Heart left ventricle (tissue), 13 donors: Measurements from ENCODE around the gene TGFBR3L.

Source experiments
- POLR2A ChIP-seq, 2 donors: fragments of 450-650 bp; IDR thresholded peaks; one replicate each; pipeline ENCODE4 v1.6.1; 2017; ENCODE audit warnings: antibody characterized with exemption in 2 of 2, mild to moderate bottlenecking in 2 of 2, moderate library complexity in 2 of 2
- TF ChIP-seq, protein P1 (sequence below), 12 donors: fragments of 200-600 bp; sonication (generic) in 4 of 12; IDR thresholded peaks; one replicate each; pipeline versions ENCODE4 v1.5.0 to v1.8.0; 2018 to 2022; ENCODE audit warnings: antibody characterized with exemption in 12 of 12, mild to moderate bottlenecking in 5 of 12
- donor health status: ischemic (EF 13 %, LVEDD 7.1; RV severe dilation, severe dysfunction).
- donor health status: DM: no; HTN: yes; CAD: no.
- donor health status: DM: no; HTN: no; CAD: no.
- donor health status: ischemic (EF 25% LVEDD 6.9; RV normal size, moderate dysfunction).
- donor health status: ischemic (EF 25% LVEDD 5.7; RV mildly dilated, moderate dysfunction).
- donor health status: ischemic (EF 35%, LVEDD 5.7; RV mildly dilated, moderate dysfunction).
- donor health status: nonischemic (EF 11% LVEDD 7.7; RV severe dilation, severe dysfunction).
- donor health status: DM: yes; HTN: yes; CAD: no.
- donor health status: PGD.
- donor health status: ischemic (EF 29% LVEDD 5.4; RV normal size, mild dysfunction).
- donor health status: nonischemic (EF 23%, LVEDD 6.1; RV moderate dilation, normal function).

DNA sequence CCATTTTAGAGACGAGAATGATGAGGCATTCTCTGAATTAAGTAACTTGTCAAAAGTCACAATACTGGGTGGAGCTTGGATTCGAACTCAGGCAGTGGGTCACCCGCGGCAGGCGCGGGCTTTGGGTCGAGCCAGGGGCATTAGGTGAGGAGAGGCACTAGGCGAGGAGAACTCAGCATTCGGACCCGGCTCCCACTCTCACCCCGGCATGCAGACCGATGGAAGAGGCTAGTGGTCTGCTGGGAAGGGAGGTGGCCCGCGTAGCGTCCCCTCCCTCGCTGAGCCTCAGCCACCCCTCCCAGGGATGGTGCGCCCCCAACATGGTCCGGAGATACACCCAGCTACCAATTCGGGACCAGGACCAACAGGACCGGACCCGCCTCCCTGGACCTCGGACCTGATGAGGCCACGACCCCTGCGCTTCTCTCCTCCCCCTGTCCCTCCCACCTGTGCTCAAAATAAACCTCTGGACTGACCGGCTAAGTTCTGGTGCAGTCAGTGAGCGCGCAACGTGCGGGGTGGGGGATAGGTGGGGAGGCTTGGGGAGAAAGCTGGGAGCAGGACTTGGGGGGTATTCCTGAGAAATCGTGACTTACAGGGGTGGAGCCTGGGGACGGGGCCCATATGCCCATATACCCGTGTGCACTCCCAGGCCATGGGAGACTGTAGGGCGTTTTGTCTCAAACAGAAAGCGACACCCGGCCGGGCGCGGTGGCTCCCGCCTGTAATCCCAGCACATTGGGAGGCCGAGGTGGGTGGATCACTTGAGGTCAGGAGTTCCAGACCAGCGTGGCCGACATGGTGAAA is 4.2 kb downstream of the TGFBR3L start:
- TF ChIP-seq, protein P1, sequence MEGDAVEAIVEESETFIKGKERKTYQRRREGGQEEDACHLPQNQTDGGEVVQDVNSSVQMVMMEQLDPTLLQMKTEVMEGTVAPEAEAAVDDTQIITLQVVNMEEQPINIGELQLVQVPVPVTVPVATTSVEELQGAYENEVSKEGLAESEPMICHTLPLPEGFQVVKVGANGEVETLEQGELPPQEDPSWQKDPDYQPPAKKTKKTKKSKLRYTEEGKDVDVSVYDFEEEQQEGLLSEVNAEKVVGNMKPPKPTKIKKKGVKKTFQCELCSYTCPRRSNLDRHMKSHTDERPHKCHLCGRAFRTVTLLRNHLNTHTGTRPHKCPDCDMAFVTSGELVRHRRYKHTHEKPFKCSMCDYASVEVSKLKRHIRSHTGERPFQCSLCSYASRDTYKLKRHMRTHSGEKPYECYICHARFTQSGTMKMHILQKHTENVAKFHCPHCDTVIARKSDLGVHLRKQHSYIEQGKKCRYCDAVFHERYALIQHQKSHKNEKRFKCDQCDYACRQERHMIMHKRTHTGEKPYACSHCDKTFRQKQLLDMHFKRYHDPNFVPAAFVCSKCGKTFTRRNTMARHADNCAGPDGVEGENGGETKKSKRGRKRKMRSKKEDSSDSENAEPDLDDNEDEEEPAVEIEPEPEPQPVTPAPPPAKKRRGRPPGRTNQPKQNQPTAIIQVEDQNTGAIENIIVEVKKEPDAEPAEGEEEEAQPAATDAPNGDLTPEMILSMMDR (IDR thresholded peaks at IDR 0.05) = no peak
- no peak for TF ChIP-seq POLR2A (IDR thresholded peaks at IDR 0.05)
